ENCODE measurements around the gene CRBN.

CRBN gene

GRCh38 chr3:3199306-3199705 is 19.8 kb upstream of the CRBN start:
- TF ChIP-seq ZBTB7A (IDR thresholded peaks at IDR 0.05; ENCODE audit: low read depth) (no peak), EP300 (IDR thresholded peaks at IDR 0.05; ENCODE audit: borderline replicate concordance) (no peak), TEAD4 (IDR thresholded peaks at IDR 0.05) (no peak)
- TF ChIP-seq, protein P1, sequence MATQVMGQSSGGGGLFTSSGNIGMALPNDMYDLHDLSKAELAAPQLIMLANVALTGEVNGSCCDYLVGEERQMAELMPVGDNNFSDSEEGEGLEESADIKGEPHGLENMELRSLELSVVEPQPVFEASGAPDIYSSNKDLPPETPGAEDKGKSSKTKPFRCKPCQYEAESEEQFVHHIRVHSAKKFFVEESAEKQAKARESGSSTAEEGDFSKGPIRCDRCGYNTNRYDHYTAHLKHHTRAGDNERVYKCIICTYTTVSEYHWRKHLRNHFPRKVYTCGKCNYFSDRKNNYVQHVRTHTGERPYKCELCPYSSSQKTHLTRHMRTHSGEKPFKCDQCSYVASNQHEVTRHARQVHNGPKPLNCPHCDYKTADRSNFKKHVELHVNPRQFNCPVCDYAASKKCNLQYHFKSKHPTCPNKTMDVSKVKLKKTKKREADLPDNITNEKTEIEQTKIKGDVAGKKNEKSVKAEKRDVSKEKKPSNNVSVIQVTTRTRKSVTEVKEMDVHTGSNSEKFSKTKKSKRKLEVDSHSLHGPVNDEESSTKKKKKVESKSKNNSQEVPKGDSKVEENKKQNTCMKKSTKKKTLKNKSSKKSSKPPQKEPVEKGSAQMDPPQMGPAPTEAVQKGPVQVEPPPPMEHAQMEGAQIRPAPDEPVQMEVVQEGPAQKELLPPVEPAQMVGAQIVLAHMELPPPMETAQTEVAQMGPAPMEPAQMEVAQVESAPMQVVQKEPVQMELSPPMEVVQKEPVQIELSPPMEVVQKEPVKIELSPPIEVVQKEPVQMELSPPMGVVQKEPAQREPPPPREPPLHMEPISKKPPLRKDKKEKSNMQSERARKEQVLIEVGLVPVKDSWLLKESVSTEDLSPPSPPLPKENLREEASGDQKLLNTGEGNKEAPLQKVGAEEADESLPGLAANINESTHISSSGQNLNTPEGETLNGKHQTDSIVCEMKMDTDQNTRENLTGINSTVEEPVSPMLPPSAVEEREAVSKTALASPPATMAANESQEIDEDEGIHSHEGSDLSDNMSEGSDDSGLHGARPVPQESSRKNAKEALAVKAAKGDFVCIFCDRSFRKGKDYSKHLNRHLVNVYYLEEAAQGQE (IDR thresholded peaks at IDR 0.05; ENCODE audit: low read depth): no peak

GRCh38 chr3:3196148-3196861 is 16.8 kb upstream of the CRBN start:
- no peak for TF ChIP-seq EP300 (IDR thresholded peaks at IDR 0.05; ENCODE audit: borderline replicate concordance)
- TF ChIP-seq NFIC (IDR thresholded peaks at IDR 0.05): no peak
- no peak for TF ChIP-seq TCF12 (IDR thresholded peaks at IDR 0.05; ENCODE audit: low read depth)
- TF ChIP-seq FOXM1 (IDR thresholded peaks at IDR 0.05; ENCODE audit: borderline replicate concordance, low read depth): no peak
- TF ChIP-seq RAD21 (IDR thresholded peaks at IDR 0.05; ENCODE audit: low read depth): peak; percentile 18; the same call in 1 of the 2 replicates
- no peak for TF ChIP-seq ZBTB7A (IDR thresholded peaks at IDR 0.05; ENCODE audit: low read depth)
- TF ChIP-seq CEBPB (IDR thresholded peaks at IDR 0.05): no peak
- TF ChIP-seq TAF1 (IDR thresholded peaks at IDR 0.05; ENCODE audit: low read depth): no peak

DNA sequence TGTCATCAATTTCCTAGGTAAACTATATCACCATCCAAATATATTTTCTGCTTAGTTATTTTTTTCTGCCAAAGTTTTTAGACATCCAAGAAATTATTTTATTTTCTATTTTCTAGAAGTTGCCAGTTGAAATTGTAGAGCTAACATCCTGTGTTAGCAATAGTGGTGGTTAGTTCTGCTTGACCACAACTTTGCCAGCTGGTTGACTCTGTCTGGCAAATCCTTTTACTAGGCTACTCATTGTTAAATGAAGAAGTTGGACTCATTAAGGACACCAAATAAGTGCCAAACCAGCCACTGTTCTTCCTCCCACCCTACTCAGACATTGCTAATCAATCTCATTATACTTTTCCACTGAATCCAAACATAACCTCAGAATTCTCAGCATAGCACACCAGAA is 15.4 kb upstream of the CRBN start:
- TF ChIP-seq FOXM1 (IDR thresholded peaks at IDR 0.05; ENCODE audit: borderline replicate concordance, low read depth) (no peak), USF1 (IDR thresholded peaks at IDR 0.05) (no peak), ZBTB7A (IDR thresholded peaks at IDR 0.05; ENCODE audit: low read depth) (no peak)
- TF ChIP-seq, protein P1 (IDR thresholded peaks at IDR 0.05; ENCODE audit: low read depth): no peak
- TF ChIP-seq, protein P2, sequence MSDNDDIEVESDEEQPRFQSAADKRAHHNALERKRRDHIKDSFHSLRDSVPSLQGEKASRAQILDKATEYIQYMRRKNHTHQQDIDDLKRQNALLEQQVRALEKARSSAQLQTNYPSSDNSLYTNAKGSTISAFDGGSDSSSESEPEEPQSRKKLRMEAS (IDR thresholded peaks at IDR 0.05): no peak

DNA sequence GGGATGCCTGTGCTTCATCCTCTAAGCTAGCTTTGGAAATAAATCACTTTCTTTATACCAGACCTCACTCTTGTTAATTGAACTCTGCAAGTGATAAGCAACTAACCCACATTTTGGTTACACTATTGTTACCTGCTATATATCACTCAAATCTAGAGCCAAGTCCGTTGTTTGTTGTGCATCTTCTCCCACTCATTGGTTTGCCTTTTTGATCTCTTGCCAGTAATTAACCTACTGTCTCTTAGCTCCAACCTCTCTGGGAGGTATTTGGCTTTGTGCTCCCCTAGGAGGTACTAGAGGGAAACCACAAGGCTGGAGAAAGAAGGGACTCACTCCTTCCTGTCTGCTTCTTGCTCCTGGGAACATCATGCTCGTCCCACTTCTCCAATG is 12.8 kb upstream of the CRBN start:
- TF ChIP-seq USF1 (IDR thresholded peaks at IDR 0.05) (no peak), CEBPB (IDR thresholded peaks at IDR 0.05) (no peak), NFIC (IDR thresholded peaks at IDR 0.05) (no peak), EP300 (IDR thresholded peaks at IDR 0.05; ENCODE audit: borderline replicate concordance) (no peak)
- TF ChIP-seq, protein P1 (IDR thresholded peaks at IDR 0.05; ENCODE audit: low read depth): no peak
- TF ChIP-seq, protein P2 (IDR thresholded peaks at IDR 0.05): no peak

- TF ChIP-seq EP300 (IDR thresholded peaks at IDR 0.05; ENCODE audit: borderline replicate concordance) (no peak), FOXM1 (IDR thresholded peaks at IDR 0.05; ENCODE audit: borderline replicate concordance, low read depth) (no peak)
- TF ChIP-seq, protein P1 (IDR thresholded peaks at IDR 0.05; ENCODE audit: low read depth): no peak
Measured at GRCh38 chr3:3191675-3192285, 12.3 kb upstream of the CRBN start.
